ENCODE data around the gene ACTN1.

DNA sequence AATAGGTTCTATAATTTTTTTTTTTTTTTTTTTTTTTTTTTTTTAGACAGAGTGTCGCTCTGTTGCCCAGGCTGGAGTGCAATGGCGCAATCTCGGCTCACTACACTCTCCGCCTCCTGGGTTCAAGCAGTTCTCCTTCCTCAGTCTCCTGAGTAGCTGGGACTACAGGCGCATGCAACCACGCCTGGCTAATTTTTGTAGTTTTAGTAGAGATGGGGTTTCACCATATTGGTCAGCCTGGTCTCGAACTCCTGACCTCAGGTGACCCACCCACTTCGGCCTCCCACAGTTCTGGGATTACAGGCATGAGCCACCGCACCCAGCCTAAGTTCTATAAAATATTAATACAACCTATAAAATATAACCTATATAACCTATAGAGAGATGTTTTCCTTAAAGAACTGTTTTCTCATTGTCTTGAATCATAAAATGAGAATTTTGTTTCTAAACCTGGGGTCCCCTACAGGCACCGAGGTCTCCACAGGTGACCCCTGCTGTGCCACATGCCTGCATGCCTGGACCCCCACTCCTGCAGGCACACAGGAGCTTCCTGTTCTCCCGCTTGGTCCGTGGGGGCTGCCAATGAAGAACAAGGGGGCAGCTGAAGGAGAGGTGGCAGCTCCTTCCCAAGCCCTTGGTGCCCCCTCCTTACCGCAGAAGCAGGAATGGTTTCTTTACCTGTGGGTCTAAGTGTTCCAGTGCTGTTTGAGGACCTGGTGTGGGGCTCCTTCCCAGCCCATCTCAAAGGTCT lies 115.3 kb downstream of the ACTN1 start:
- TF ChIP-seq POLR2A (IDR thresholded peaks at IDR 0.05) (no peak), CTCF (IDR thresholded peaks at IDR 0.05) (no peak)
